ENCODE results near the gene TBK1. TPM values are rescaled to one million over a fixed set of nuclear protein-coding genes. Genes with fewer than 3 reads are reported as not detected.

TBK1 gene
- total and polyA plus RNA-seq, 9 of the 15 experiments (the other 6 are each of a cell fraction or from before 2014, with no cell fraction given) = 20.4 to 42.0 (median 27.8) TPM

GRCh38 chr12:64528616-64529015 lies 76.7 kb downstream of the TBK1 start:
- no TSS peak for BruUV-seq (replicated peaks)
- Histone ChIP-seq H3K36me3 (ENCODE audit: control insufficient read depth, insufficient read depth, low read length) (no peaks in the 10 kb centered on the region), H3K27me3 (ENCODE audit: control insufficient read depth in 2 of 2, insufficient read depth in 2 of 2, low read length in 2 of 2) (peaks cover 1 to 14% of the 10 kb centered on the region in 2 experiments; a peak in 3 of 5 replicates), H3K27ac (ENCODE audit: extremely low read depth, low read depth, low read length) (no peak overlapping the region), H3K79me2 (ENCODE audit: control insufficient read depth, insufficient read depth, low read length) (no peaks in the 10 kb centered on the region), H4K20me1 (replicated peaks; ENCODE audit: control insufficient read depth, insufficient read depth, low read length) (no peaks in the 10 kb centered on the region), H3K4me3 (no peak overlapping the region), H3K9me3 (replicated peaks; ENCODE audit: control insufficient read depth, insufficient read depth, low read depth, low read length) (no peaks in the 10 kb centered on the region), H3K4me2 (ENCODE audit: insufficient read depth, low read length) (no peak overlapping the region), H3K9me1 (ENCODE audit: control insufficient read depth, insufficient read depth, low read length) (no peaks in the 10 kb centered on the region), H3K9ac (ENCODE audit: insufficient read depth in 1 of 2, low read depth in 2 of 2, low read length in 2 of 2) (no peak overlapping the region), H3K4me1 (replicated peaks in 1 of 2; ENCODE audit: control insufficient read depth in 2 of 2, insufficient read depth in 2 of 2, low read length in 2 of 2) (no peaks in the 10 kb centered on the region; a peak in 1 of 5 replicates), H2AFZ (ENCODE audit: low read depth, low read length) (no peak overlapping the region)
- ATAC-seq (no peak), FAIRE-seq (no peak), DNase-seq (ENCODE audit: extremely low read depth in 1 of 4, low spot score in 3 of 4) (no peak)
- no peak for TF ChIP-seq POU5F1 (IDR thresholded peaks at IDR 0.05; ENCODE audit: borderline replicate concordance, low read depth, low read length, partially characterized antibody)
- TF ChIP-seq, protein P1, sequence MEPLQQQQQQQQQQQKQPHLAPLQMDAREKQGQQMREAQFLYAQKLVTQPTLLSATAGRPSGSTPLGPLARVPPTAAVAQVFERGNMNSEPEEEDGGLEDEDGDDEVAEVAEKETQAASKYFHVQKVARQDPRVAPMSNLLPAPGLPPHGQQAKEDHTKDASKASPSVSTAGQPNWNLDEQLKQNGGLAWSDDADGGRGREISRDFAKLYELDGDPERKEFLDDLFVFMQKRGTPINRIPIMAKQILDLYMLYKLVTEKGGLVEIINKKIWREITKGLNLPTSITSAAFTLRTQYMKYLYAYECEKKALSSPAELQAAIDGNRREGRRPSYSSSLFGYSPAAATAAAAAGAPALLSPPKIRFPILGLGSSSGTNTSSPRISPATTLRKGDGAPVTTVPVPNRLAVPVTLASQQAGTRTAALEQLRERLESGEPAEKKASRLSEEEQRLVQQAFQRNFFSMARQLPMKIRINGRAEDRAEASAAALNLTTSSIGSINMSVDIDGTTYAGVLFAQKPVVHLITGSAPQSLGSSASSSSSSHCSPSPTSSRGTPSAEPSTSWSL (CRISPR knock-in tag; IDR thresholded peaks at IDR 0.05; ENCODE audit: borderline replicate concordance) = no peak
- TF ChIP-seq ARNT (IDR thresholded peaks at IDR 0.05) = no peak
- TF ChIP-seq CXXC5 (CRISPR knock-in tag; IDR thresholded peaks at IDR 0.05) = no peak
- no peak for TF ChIP-seq ZBTB5 (IDR thresholded peaks at IDR 0.05)
- no peak for TF ChIP-seq ATF1 (CRISPR knock-in tag; IDR thresholded peaks at IDR 0.05)
- TF ChIP-seq ATF1 (tag; IDR thresholded peaks at IDR 0.05) = no peak
- no peak for TF ChIP-seq THRB (CRISPR knock-in tag; conservative IDR thresholded peaks at IDR 0.05)
- TF ChIP-seq, protein P2, sequence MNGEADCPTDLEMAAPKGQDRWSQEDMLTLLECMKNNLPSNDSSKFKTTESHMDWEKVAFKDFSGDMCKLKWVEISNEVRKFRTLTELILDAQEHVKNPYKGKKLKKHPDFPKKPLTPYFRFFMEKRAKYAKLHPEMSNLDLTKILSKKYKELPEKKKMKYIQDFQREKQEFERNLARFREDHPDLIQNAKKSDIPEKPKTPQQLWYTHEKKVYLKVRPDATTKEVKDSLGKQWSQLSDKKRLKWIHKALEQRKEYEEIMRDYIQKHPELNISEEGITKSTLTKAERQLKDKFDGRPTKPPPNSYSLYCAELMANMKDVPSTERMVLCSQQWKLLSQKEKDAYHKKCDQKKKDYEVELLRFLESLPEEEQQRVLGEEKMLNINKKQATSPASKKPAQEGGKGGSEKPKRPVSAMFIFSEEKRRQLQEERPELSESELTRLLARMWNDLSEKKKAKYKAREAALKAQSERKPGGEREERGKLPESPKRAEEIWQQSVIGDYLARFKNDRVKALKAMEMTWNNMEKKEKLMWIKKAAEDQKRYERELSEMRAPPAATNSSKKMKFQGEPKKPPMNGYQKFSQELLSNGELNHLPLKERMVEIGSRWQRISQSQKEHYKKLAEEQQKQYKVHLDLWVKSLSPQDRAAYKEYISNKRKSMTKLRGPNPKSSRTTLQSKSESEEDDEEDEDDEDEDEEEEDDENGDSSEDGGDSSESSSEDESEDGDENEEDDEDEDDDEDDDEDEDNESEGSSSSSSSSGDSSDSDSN (IDR thresholded peaks at IDR 0.05; ENCODE audit: borderline replicate concordance in 1 of 2, low read depth in 2 of 2, low read length in 2 of 2) = no peak
- 8% methylated on average over 8 of the region's 8 CpGs for WGBS (ENCODE audit: insufficient coverage, low coverage, missing lambda C conversion rate)
- intact Hi-C loops (cut with micrococcal nuclease) (no loop called here), in situ Hi-C loops (cut with MboI) (no loop called here)
- ChIA-PET CTCF (ENCODE audit: low intra/inter-chr PET ratio) (no interaction called here), POLR2A (interaction anchor here (0.7 to 1.2 kb wide), 2 partner anchors 9 to 26 kb away, joined by 3 read pairs; no protein-coding TSS in a partner anchor)
